H9 (cell line): ENCODE data around the gene SLC22A3. TPM values are rescaled to one million over a fixed set of nuclear protein-coding genes. Genes with fewer than 3 reads are reported as not detected.

Experiments used
- DNase-seq: peaks from one replicate; pipeline ENCODE4 v3.0.0-alpha.2; 2017
- H2AFZ ChIP-seq: one replicate; pipeline ENCODE4 v1.6.1; 2013; ENCODE audit warnings: mild to moderate bottlenecking, low read length, control low read depth, moderate library complexity
- H2AK5ac ChIP-seq: 2 replicates; pipeline ENCODE4 v1.6.1; 2013; ENCODE audit warnings: low read length, control low read depth, mixed read lengths; ENCODE audit not compliant: insufficient read length
- H2BK120ac ChIP-seq: one replicate; pipeline ENCODE4 v1.6.1; 2013; ENCODE audit warnings: low read depth, mild to moderate bottlenecking, low read length, control low read depth, inconsistent platforms; ENCODE audit not compliant: poor library complexity, severe bottlenecking
- H2BK12ac ChIP-seq: 2 replicates; pipeline ENCODE4 v1.6.1; 2013; ENCODE audit warnings: low read length, control low read depth, mixed read lengths, low read depth; ENCODE audit not compliant: insufficient read length
- H2BK15ac ChIP-seq: 2 replicates; pipeline ENCODE4 v1.6.1; 2013; ENCODE audit warnings: low read depth, low read length, control low read depth
- H2BK20ac ChIP-seq: one replicate; pipeline ENCODE4 v1.6.1; 2013; ENCODE audit warnings: low read depth, mild to moderate bottlenecking, low read length, control low read depth, inconsistent platforms; ENCODE audit not compliant: poor library complexity, severe bottlenecking
- H2BK5ac ChIP-seq: 2 replicates; pipeline ENCODE4 v1.6.1; 2013; ENCODE audit warnings: low read length, control low read depth, mixed read lengths; ENCODE audit not compliant: insufficient read length
- H3K14ac ChIP-seq: 2 replicates; pipeline ENCODE4 v1.6.1; 2013; ENCODE audit warnings: low read length, control low read depth; ENCODE audit not compliant: insufficient read depth
- H3K18ac ChIP-seq: 2 replicates; pipeline ENCODE4 v1.6.1; 2013; ENCODE audit warnings: low read depth, mild to moderate bottlenecking, mixed read lengths, low read length, control low read depth; ENCODE audit not compliant: insufficient read length
- H3K23ac ChIP-seq: 2 replicates; pipeline ENCODE4 v1.6.1; 2013; ENCODE audit warnings: low read length, control low read depth, mixed read lengths, low read depth; ENCODE audit not compliant: insufficient read length
- H3K23me2 ChIP-seq: 2 replicates; pipeline ENCODE4 v1.6.1; 2013; ENCODE audit warnings: low read depth, mild to moderate bottlenecking, mixed read lengths, low read length, control low read depth; ENCODE audit not compliant: insufficient read length, poor library complexity, severe bottlenecking
- H3K27ac ChIP-seq: 2 replicates; pipeline ENCODE4 v1.5.1; 2013; ENCODE audit warnings: low read length, control low read depth, mixed read lengths, low read depth; ENCODE audit not compliant: insufficient read length
- H3K27me3 ChIP-seq: 2 replicates; pipeline ENCODE4 v1.6.1; 2013; ENCODE audit warnings: low read length, control low read depth, inconsistent platforms; ENCODE audit not compliant: insufficient read depth
- H3K4ac ChIP-seq: 2 replicates; pipeline ENCODE4 v1.6.1; 2013; ENCODE audit warnings: low read depth, mild to moderate bottlenecking, control low read depth, inconsistent platforms, low read length, moderate library complexity
- H3K4me1 ChIP-seq: 2 replicates; pipeline ENCODE4 v1.6.1; 2013; ENCODE audit warnings: low read length, control low read depth, inconsistent platforms; ENCODE audit not compliant: insufficient read depth
- H3K4me2 ChIP-seq: 2 replicates; pipeline ENCODE4 v1.6.1; 2013; ENCODE audit warnings: low read length, control low read depth, mixed read lengths; ENCODE audit not compliant: insufficient read length, insufficient read depth
- H3K56ac ChIP-seq: 2 replicates; pipeline ENCODE4 v1.6.1; 2013; ENCODE audit warnings: low read depth, mild to moderate bottlenecking, mixed read lengths, low read length, control low read depth; ENCODE audit not compliant: insufficient read length
- H3K79me1 ChIP-seq: 2 replicates; pipeline ENCODE4 v1.6.1; 2013; ENCODE audit warnings: low read depth, mild to moderate bottlenecking, moderate library complexity, low read length, control low read depth, inconsistent platforms; ENCODE audit not compliant: insufficient read depth, poor library complexity, severe bottlenecking
- H3K79me2 ChIP-seq: 2 replicates; pipeline ENCODE4 v1.6.1; 2013; ENCODE audit warnings: low read length, control low read depth, inconsistent platforms; ENCODE audit not compliant: insufficient read depth
- H3K9ac ChIP-seq: 2 replicates; pipeline ENCODE4 v1.6.1; 2013; ENCODE audit warnings: low read length, control low read depth, mixed read lengths; ENCODE audit not compliant: insufficient read length; ENCODE audit errors: extremely low read depth
- H3K9me3 ChIP-seq: one replicate; pipeline ENCODE4 v1.6.1; 2013; ENCODE audit warnings: low read depth, low read length, inconsistent platforms; ENCODE audit not compliant: control insufficient read depth
- H3T11ph ChIP-seq: one replicate; pipeline ENCODE4 v1.6.1; 2013; ENCODE audit warnings: mild to moderate bottlenecking, low read length, control low read depth, inconsistent platforms
- H4K20me1 ChIP-seq: one replicate; pipeline ENCODE4 v1.6.1; 2013; ENCODE audit not compliant: control insufficient read depth, insufficient read length, insufficient read depth
- H4K5ac ChIP-seq: 2 replicates; pipeline ENCODE4 v1.6.1; 2013; ENCODE audit warnings: low read depth, mild to moderate bottlenecking, mixed read lengths, low read length, control low read depth; ENCODE audit not compliant: insufficient read length
- H4K8ac ChIP-seq: replicated peaks from 2 replicates; pipeline ENCODE4 v1.6.1; 2013; ENCODE audit warnings: low read length, control low read depth, mixed read lengths, low read depth; ENCODE audit not compliant: insufficient read length
- H4K91ac ChIP-seq: 2 replicates; pipeline ENCODE4 v1.6.1; 2013; ENCODE audit warnings: low read depth, mild to moderate bottlenecking, moderate library complexity, mixed read lengths, low read length, control low read depth; ENCODE audit not compliant: insufficient read length
- H3K27ac Mint-ChIP-seq, 3 experiments: 2 replicates in 2 of 3; 3 replicates in 1 of 3; pipeline ENCODE4 v1.8.0; 2020 to 2021; ENCODE audit warnings: mixed read lengths in 3 of 3, mild to moderate bottlenecking in 1 of 3, moderate library complexity in 1 of 3
- H3K27me3 Mint-ChIP-seq: 2 replicates; pipeline ENCODE4 v1.8.0; 2021; ENCODE audit warnings: low read depth, mild to moderate bottlenecking, moderate library complexity, mixed read lengths
- H3K36me3 Mint-ChIP-seq, 3 experiments: 2 replicates in 2 of 3; 3 replicates in 1 of 3; pipeline ENCODE4 v1.8.0; 2020 to 2021; ENCODE audit warnings: low read depth in 3 of 3, mixed read lengths in 3 of 3; ENCODE audit not compliant: insufficient read depth in 1 of 3
- H3K4me1 Mint-ChIP-seq, 2 experiments: 2 replicates each; pipeline ENCODE4 v1.8.0; 2020; ENCODE audit warnings: mixed read lengths in 2 of 2
- H3K4me3 Mint-ChIP-seq, 2 experiments: 2 replicates in 1 of 2; 3 replicates in 1 of 2; pipeline ENCODE4 v1.8.0; 2020 to 2021; ENCODE audit warnings: mild to moderate bottlenecking in 2 of 2, mixed read lengths in 2 of 2, moderate library complexity in 1 of 2
- H3K9me3 Mint-ChIP-seq, 2 experiments: 2 replicates in 1 of 2; 3 replicates in 1 of 2; pipeline ENCODE4 v1.8.0; 2020; ENCODE audit warnings: mild to moderate bottlenecking in 2 of 2, mixed read lengths in 2 of 2, moderate library complexity in 1 of 2
- WGBS: extraction: QIAGEN DNeasy Blood & Tissue Kit; methylation state at CpG from one replicate; pipeline ENCODE4 v1.1.7; 2013; ENCODE audit warnings: missing lambda C conversion rate, low lambda C conversion rate, mixed read lengths; ENCODE audit not compliant: insufficient read length; ENCODE audit errors: extremely low coverage; 5-methylcytosine and 5-hydroxymethylcytosine counted together
- total RNA-seq: library from RNA; stranded (reverse); gene quantifications from 2 replicates; pipeline ENCODE4 v1.2.1, GENCODE V29; 2021
- TF ChIP-seq, protein P1 (sequence below): fragments of 200-600 bp; sonication (generic); conservative IDR thresholded peaks from 3 replicates; pipeline ENCODE4 v1.8.0; 2021; ENCODE audit warnings: antibody characterized with exemption, mild to moderate bottlenecking

The SLC22A3 gene
- total RNA-seq, 1 experiment from 2014 or later: 2.7 TPM

GRCh38 chr6:160455541-160456213 is 107.5 kb downstream of the SLC22A3 start:
- Histone ChIP-seq H2BK20ac (no peak overlapping the region), H4K20me1 (peaks cover 2% of the 10 kb centered on the region), H3K9me3 (no peaks in the 10 kb centered on the region), H3K79me2 (no peaks in the 10 kb centered on the region), H2BK15ac (no peak overlapping the region), H3K4ac (no peak overlapping the region), H3K9ac (no peak overlapping the region), H3K79me1 (no peaks in the 10 kb centered on the region), H3K18ac (no peak overlapping the region), H3K14ac (no peak overlapping the region), H3K23ac (no peak overlapping the region), H2AK5ac (no peak overlapping the region), H2AFZ (no peak overlapping the region), H3K27me3 (no peaks in the 10 kb centered on the region), H4K5ac (no peak overlapping the region), H3K4me2 (no peak overlapping the region), H3K56ac (no peak overlapping the region), H3K23me2 (no peaks in the 10 kb centered on the region), H4K8ac (no peak overlapping the region), H2BK5ac (no peak overlapping the region), H3K4me1 (no peaks in the 10 kb centered on the region), H4K91ac (no peak overlapping the region), H3T11ph (no peak overlapping the region), H2BK12ac (no peak overlapping the region), H3K27ac (no peak overlapping the region), H2BK120ac (no peak overlapping the region)
- H3K36me3 Mint-ChIP-seq: peaks cover 0 to 4% (median 3%) of the 10 kb centered on the region in 3 experiments; a peak in 3 of 7 replicates
- peak; percentile 76 for DNase-seq
- H3K9me3 Mint-ChIP-seq: peaks cover 0 to 3% of the 10 kb centered on the region in 2 experiments; a peak in 2 of 5 replicates
- H3K4me3 Mint-ChIP-seq: no peak overlapping the region
- TF ChIP-seq, protein P1, sequence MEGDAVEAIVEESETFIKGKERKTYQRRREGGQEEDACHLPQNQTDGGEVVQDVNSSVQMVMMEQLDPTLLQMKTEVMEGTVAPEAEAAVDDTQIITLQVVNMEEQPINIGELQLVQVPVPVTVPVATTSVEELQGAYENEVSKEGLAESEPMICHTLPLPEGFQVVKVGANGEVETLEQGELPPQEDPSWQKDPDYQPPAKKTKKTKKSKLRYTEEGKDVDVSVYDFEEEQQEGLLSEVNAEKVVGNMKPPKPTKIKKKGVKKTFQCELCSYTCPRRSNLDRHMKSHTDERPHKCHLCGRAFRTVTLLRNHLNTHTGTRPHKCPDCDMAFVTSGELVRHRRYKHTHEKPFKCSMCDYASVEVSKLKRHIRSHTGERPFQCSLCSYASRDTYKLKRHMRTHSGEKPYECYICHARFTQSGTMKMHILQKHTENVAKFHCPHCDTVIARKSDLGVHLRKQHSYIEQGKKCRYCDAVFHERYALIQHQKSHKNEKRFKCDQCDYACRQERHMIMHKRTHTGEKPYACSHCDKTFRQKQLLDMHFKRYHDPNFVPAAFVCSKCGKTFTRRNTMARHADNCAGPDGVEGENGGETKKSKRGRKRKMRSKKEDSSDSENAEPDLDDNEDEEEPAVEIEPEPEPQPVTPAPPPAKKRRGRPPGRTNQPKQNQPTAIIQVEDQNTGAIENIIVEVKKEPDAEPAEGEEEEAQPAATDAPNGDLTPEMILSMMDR: peak; percentile 99
- H3K27ac Mint-ChIP-seq: no peak overlapping the region
- no CpG with 5 or more reads among the region's 11 CpGs for WGBS
- H3K27me3 Mint-ChIP-seq: peaks cover 2% of the 10 kb centered on the region
- peaks cover 0 to 8% of the 10 kb centered on the region in 2 experiments; a peak in 2 of 4 replicates for H3K4me1 Mint-ChIP-seq
